CD4-positive, alpha-beta memory T cell (primary cell): Measurements from ENCODE around the gene EXOC5. TPM values are rescaled to one million over a fixed set of nuclear protein-coding genes. Genes with fewer than 3 reads are reported as not detected.

Experiments
- CTCF ChIA-PET: fragments of 350-600 bp; sonication (Branson Sonifier 250); formaldehyde crosslinking; loops from one replicate; lab custom pipeline; 2021; ENCODE audit warnings: inconsistent platforms; ENCODE audit not compliant: partially characterized antibody; lab: Charles Lee
- POLR2A ChIA-PET: fragments of 350-600 bp; sonication (Branson Sonifier 250); formaldehyde crosslinking; loops from one replicate; lab custom pipeline; 2021; ENCODE audit not compliant: partially characterized antibody; lab: Charles Lee
- DNase-seq, 5 donors: peaks; one replicate each; pipeline versions ENCODE4 v3.0.0 to v3.0.0-alpha.2; 2020 to 2022; ENCODE audit warnings: mixed read lengths in 1 of 5
- H3K27ac ChIP-seq: one replicate; pipeline ENCODE4 v1.7.0; 2013; ENCODE audit warnings: low read depth, low read length
- H3K27me3 ChIP-seq: 2 replicates; pipeline ENCODE4 v1.7.0; 2013; ENCODE audit warnings: mild to moderate bottlenecking, low read length, moderate library complexity; ENCODE audit not compliant: insufficient read depth
- H3K36me3 ChIP-seq: 2 replicates; pipeline ENCODE4 v1.7.0; 2013; ENCODE audit warnings: mild to moderate bottlenecking, low read length, moderate library complexity; ENCODE audit not compliant: insufficient read depth
- H3K4me1 ChIP-seq: 2 replicates; pipeline ENCODE4 v1.7.0; 2013; ENCODE audit warnings: mild to moderate bottlenecking, low read length, moderate library complexity; ENCODE audit not compliant: insufficient read depth
- H3K4me3 ChIP-seq, 2 donors: one replicate each; pipeline ENCODE4 v1.7.0; 2013; ENCODE audit warnings: low read length in 2 of 2, mild to moderate bottlenecking in 1 of 2
- H3K9me3 ChIP-seq, 2 donors: one replicate each; pipeline ENCODE4 v1.7.0; 2013; ENCODE audit warnings: low read length in 2 of 2, control low read depth in 1 of 2; ENCODE audit not compliant: control insufficient read depth in 1 of 2
- H3K27ac Mint-ChIP-seq, 7 donors: one replicate each; pipeline ENCODE4 v1.8.0; 2020 to 2021; ENCODE audit warnings: mixed read lengths in 7 of 7, mild to moderate bottlenecking in 6 of 7, inconsistent platforms in 3 of 7, moderate library complexity in 3 of 7
- H3K27me3 Mint-ChIP-seq, 2 donors: one replicate each; pipeline ENCODE4 v1.8.0; 2020 to 2021; ENCODE audit warnings: mixed read lengths in 2 of 2
- H3K36me3 Mint-ChIP-seq, 2 donors: one replicate each; pipeline ENCODE4 v1.8.0; 2020 to 2021; ENCODE audit warnings: mixed read lengths in 2 of 2, inconsistent platforms in 1 of 2, mild to moderate bottlenecking in 1 of 2
- H3K4me1 Mint-ChIP-seq, 4 donors: one replicate each; pipeline ENCODE4 v1.8.0; 2020 to 2021; ENCODE audit warnings: mixed read lengths in 4 of 4, mild to moderate bottlenecking in 1 of 4
- H3K4me3 Mint-ChIP-seq, 8 donors: one replicate each; pipeline ENCODE4 v1.8.0; 2020 to 2021; ENCODE audit warnings: mixed read lengths in 8 of 8, mild to moderate bottlenecking in 7 of 8, moderate library complexity in 6 of 8, inconsistent platforms in 3 of 8
- H3K9me3 Mint-ChIP-seq, 8 donors: one replicate each; pipeline ENCODE4 v1.8.0; 2020 to 2021; ENCODE audit warnings: mixed read lengths in 8 of 8, mild to moderate bottlenecking in 5 of 8, inconsistent platforms in 3 of 8, moderate library complexity in 1 of 8
- intact Hi-C: fragments of 100-400 bp; cut with micrococcal nuclease; formaldehyde crosslinking; loops from one replicate; pipeline ENCODE4 v1.15.1; 2023
- polyA plus RNA-seq, 2 donors: library from polyadenylated mRNA; unstranded; fragments of 300-500 nt; fragmentation: Illumina TruSeq; gene quantifications; one replicate each; pipeline ENCODE4 v1.2.3, GENCODE V29; 2021
- total RNA-seq, 2 experiments: library from RNA; stranded (reverse); gene quantifications; one replicate each; pipeline ENCODE4 v1.2.3, GENCODE V29; 2021

Gene EXOC5, protein sequence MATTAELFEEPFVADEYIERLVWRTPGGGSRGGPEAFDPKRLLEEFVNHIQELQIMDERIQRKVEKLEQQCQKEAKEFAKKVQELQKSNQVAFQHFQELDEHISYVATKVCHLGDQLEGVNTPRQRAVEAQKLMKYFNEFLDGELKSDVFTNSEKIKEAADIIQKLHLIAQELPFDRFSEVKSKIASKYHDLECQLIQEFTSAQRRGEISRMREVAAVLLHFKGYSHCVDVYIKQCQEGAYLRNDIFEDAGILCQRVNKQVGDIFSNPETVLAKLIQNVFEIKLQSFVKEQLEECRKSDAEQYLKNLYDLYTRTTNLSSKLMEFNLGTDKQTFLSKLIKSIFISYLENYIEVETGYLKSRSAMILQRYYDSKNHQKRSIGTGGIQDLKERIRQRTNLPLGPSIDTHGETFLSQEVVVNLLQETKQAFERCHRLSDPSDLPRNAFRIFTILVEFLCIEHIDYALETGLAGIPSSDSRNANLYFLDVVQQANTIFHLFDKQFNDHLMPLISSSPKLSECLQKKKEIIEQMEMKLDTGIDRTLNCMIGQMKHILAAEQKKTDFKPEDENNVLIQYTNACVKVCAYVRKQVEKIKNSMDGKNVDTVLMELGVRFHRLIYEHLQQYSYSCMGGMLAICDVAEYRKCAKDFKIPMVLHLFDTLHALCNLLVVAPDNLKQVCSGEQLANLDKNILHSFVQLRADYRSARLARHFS
- total RNA-seq, result 10 to 100 TPM; 48.3 to 51.4 TPM
- 10 to 100 TPM; 49.9 to 66.3 TPM for polyA plus RNA-seq

DNA sequence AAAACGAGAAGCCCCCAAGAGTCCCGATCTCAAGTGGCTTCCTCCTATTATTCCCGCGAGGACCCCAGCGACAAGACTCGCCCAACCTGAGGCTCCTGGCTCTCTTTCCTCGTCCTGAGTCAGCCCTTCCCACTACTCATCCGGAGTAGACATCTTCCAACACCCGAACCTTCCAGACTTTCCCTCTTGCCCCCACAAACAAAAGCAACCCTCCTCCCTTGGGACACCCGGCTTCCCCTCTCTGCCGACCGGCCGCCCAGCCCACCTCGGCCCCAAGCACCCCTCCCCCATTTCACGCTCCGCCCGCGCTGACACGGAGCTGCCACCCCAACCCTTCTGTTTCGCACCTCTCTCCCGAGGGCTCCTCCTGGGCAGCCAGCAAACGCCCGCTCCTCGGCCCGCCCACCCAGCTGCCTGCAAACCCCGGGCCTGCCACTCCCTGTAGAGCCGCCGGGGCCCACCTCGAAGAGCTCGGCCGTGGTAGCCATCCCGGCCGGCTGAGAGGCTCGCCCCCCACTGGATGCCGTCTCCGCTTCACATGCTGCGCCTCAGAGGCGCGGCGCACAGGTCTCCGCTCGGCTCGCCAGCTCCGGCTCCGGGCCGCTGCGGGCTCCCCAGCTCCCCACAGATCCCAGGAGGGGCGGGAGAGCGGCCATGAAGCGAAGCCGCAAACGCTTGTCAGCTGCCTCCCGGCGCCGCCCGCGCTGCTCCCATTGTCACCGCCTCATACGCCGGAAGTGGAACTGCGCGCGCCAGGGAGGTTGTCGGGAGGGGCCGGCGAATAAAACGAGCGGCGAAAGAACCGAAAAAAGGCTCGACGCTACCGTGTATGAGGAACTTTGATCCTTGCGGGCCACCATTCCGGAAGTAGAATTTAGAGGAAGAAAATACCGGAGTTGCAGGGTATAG is at the start of gene EXOC5, which contains the start of gene AP5M1:
EXOC5 (minus strand) TSS at position 745 of the 909 bp plus-strand sequence; CDS start at position 488, 257 bp downstream.
AP5M1 (plus strand) TSS at position 811 of the 909 bp plus-strand sequence. CDS start 344 bp downstream, outside the sequence.
- Histone ChIP-seq H3K4me1 (peaks cover 55% of the 10 kb centered on the region), H3K36me3 (no peaks in the 10 kb centered on the region), H3K4me3 (peak within 1 kb of the TSS; percentile 78 to 98), H3K27ac (peak within 1 kb of the TSS; percentile 88), H3K9me3 (no peaks in the 10 kb centered on the region), H3K27me3 (no peaks in the 10 kb centered on the region)
- no peaks in the 10 kb centered on the region for H3K27me3 Mint-ChIP-seq
- H3K4me1 Mint-ChIP-seq, result peaks cover 45 to 76% (median 61%) of the 10 kb centered on the region in 4 donors
- H3K4me3 Mint-ChIP-seq, result peak within 1 kb of the TSS; percentile 97 to 100 (median 99)
- ChIA-PET POLR2A (interaction anchor here (0.7 to 3.1 kb wide), 19 partner anchors 8 to 1935 kb away, joined by 3 to 34 read pairs (median 4); partner anchors contain the start of genes KIAA0586, NAA30, PELI2 and TIMM9), CTCF (interaction anchor here (0.9 to 1.7 kb wide), 11 partner anchors 9 to 1159 kb away, joined by 3 to 7 read pairs (median 3); partner anchors contain the start of genes KIAA0586, TIMM9 and TMEM260)
- H3K9me3 Mint-ChIP-seq, result peaks cover 0 to 4% (median 0%) of the 10 kb centered on the region in 8 donors
- peak; percentile 93 to 96 (median 93) for DNase-seq
- intact Hi-C loops, result loop anchor here (1.0 to 5.0 kb wide), 5 partner anchors 46 to 1159 kb away; partner anchors contain the start of genes KIAA0586, NAA30, TIMM9 and TMEM260
- H3K36me3 Mint-ChIP-seq, result peaks cover 3 to 15% of the 10 kb centered on the region in 2 donors
- peak within 1 kb of the TSS; percentile 98 to 100 (median 99) for H3K27ac Mint-ChIP-seq

GRCh38 chr14:57317248-57317833 is 48.6 kb upstream of the EXOC5 start:
- Histone ChIP-seq H3K9me3 (no peaks in the 10 kb centered on the region), H3K27me3 (no peaks in the 10 kb centered on the region), H3K27ac (no peak overlapping the region), H3K4me3 (no peak overlapping the region), H3K36me3 (no peaks in the 10 kb centered on the region), H3K4me1 (no peaks in the 10 kb centered on the region)
- Mint-ChIP-seq H3K9me3 (peaks cover 0 to 5% (median 1%) of the 10 kb centered on the region in 8 donors), H3K4me1 (peaks cover 0 to 6% (median 4%) of the 10 kb centered on the region in 4 donors), H3K27me3 (peaks cover 2 to 8% of the 10 kb centered on the region in 2 donors), H3K36me3 (no peaks in the 10 kb centered on the region), H3K27ac (no peak overlapping the region), H3K4me3 (no peak overlapping the region)
- peak; percentile 65 to 73 (median 69) for DNase-seq
- ChIA-PET POLR2A (no interaction called here), CTCF (interaction anchor here (0.6 to 3.4 kb wide), 10 partner anchors 8 to 1871 kb away, joined by 3 to 49 read pairs (median 3); no protein-coding TSS in a partner anchor)
- intact Hi-C loops, result loop anchor here (1.0 to 10.0 kb wide), 3 partner anchors 657 to 1873 kb away; partner anchors contain the start of gene TBPL2

GRCh38 chr14:57314396-57315089 is 45.8 kb upstream of the EXOC5 start:
- Histone ChIP-seq H3K27me3 (no peaks in the 10 kb centered on the region), H3K4me1 (no peaks in the 10 kb centered on the region), H3K4me3 (no peak overlapping the region), H3K36me3 (no peaks in the 10 kb centered on the region), H3K27ac (no peak overlapping the region), H3K9me3 (no peaks in the 10 kb centered on the region)
- H3K27ac Mint-ChIP-seq, result peak overlapping the region in 2 of 7 donors; percentile 3 to 24
- intact Hi-C loops, result loop anchor here (10.0 kb wide), 1 partner anchor 1870 kb away; the partner anchor contains the start of gene TBPL2
- ChIA-PET POLR2A (no interaction called here), CTCF (interaction anchor here (0.6 to 3.4 kb wide), 4 partner anchors 266 to 830 kb away, joined by 3 to 49 read pairs (median 4); no protein-coding TSS in a partner anchor)
- peaks cover 7 to 8% of the 10 kb centered on the region in 2 donors for H3K27me3 Mint-ChIP-seq
- H3K4me1 Mint-ChIP-seq, result peaks cover 0 to 6% (median 4%) of the 10 kb centered on the region in 4 donors
- H3K4me3 Mint-ChIP-seq, result peak overlapping the region in 2 of 8 donors; percentile 11 to 28
- no peak for DNase-seq
- no peaks in the 10 kb centered on the region for H3K36me3 Mint-ChIP-seq
- H3K9me3 Mint-ChIP-seq, result peaks cover 0 to 5% (median 1%) of the 10 kb centered on the region in 8 donors

GRCh38 chr14:57302883-57303282 is 34.2 kb upstream of the EXOC5 start:
- no peaks in the 10 kb centered on the region for H3K9me3 Mint-ChIP-seq
- Histone ChIP-seq H3K9me3 (no peaks in the 10 kb centered on the region), H3K27me3 (no peaks in the 10 kb centered on the region), H3K4me1 (no peaks in the 10 kb centered on the region), H3K4me3 (no peak overlapping the region), H3K27ac (no peak overlapping the region), H3K36me3 (no peaks in the 10 kb centered on the region)
- ChIA-PET CTCF (interaction anchor here (0.5 to 1.0 kb wide), 3 partner anchors 16 to 812 kb away, joined by 3 to 4 read pairs (median 3); no protein-coding TSS in a partner anchor), POLR2A (no interaction called here)
- no peak overlapping the region for H3K4me3 Mint-ChIP-seq
- H3K27me3 Mint-ChIP-seq, result peaks cover 13 to 17% of the 10 kb centered on the region in 2 donors
- H3K4me1 Mint-ChIP-seq, result no peaks in the 10 kb centered on the region
- H3K27ac Mint-ChIP-seq, result no peak overlapping the region
- H3K36me3 Mint-ChIP-seq, result no peaks in the 10 kb centered on the region
- DNase-seq, result no peak
- intact Hi-C loops, result no loop called here

GRCh38 chr14:57299511-57299910 is 30.8 kb upstream of the EXOC5 start:
- no peak overlapping the region for H3K27ac ChIP-seq
- no peaks in the 10 kb centered on the region for H3K4me1 Mint-ChIP-seq
- H3K27me3 Mint-ChIP-seq, result peaks cover 3 to 4% of the 10 kb centered on the region in 2 donors
- peak overlapping the region in 1 of 7 donors; percentile 1 for H3K27ac Mint-ChIP-seq
- no peaks in the 10 kb centered on the region for H3K36me3 Mint-ChIP-seq
- no peak overlapping the region for H3K4me3 ChIP-seq
- no peak overlapping the region for H3K4me3 Mint-ChIP-seq
- POLR2A ChIA-PET, result no interaction called here
- no peaks in the 10 kb centered on the region for H3K9me3 ChIP-seq
- H3K4me1 ChIP-seq, result no peaks in the 10 kb centered on the region
- intact Hi-C loops, result loop anchor here (10.0 kb wide), 1 partner anchor 95 kb away; no protein-coding TSS in a partner anchor
- H3K27me3 ChIP-seq, result no peaks in the 10 kb centered on the region
- CTCF ChIA-PET, result interaction anchor here (1.0 to 1.3 kb wide), 2 partner anchors 10 to 808 kb away, joined by 3 to 4 read pairs; no protein-coding TSS in a partner anchor
- H3K9me3 Mint-ChIP-seq, result no peaks in the 10 kb centered on the region
- H3K36me3 ChIP-seq, result no peaks in the 10 kb centered on the region
- DNase-seq, result no peak
